Hepatocyte (in vitro differentiated cells): ENCODE results near the gene ZIC5.

Source experiments
- CTCF ChIP-seq: fragments of 200-600 bp; sonication (generic); IDR thresholded peaks from 2 replicates; pipeline ENCODE4 v1.5.1; 2016; ENCODE audit warnings: antibody characterized with exemption, mild to moderate bottlenecking; ENCODE audit not compliant: poor library complexity
- EZH2phosphoT487 ChIP-seq: fragments of 200-600 bp; sonication (generic); IDR thresholded peaks from one replicate; pipeline ENCODE4 v1.6.1; 2018; ENCODE audit warnings: antibody characterized with exemption, mild to moderate bottlenecking, low read depth, moderate library complexity; ENCODE audit not compliant: unreplicated experiment, severe bottlenecking

- TF ChIP-seq EZH2phosphoT487 (no peak), CTCF (no peak)
These were observed 5.9 kb upstream of the ZIC5 start for GRCh38 chr13:99977334-99977911.
